Keratinocyte (primary cell): ENCODE data around the gene TRIM45. TPM values are rescaled to one million over a fixed set of nuclear protein-coding genes. Genes with fewer than 3 reads are reported as not detected.

ENCODE experiments used
- DNase-seq: peaks from one replicate; pipeline ENCODE4 v3.0.0-alpha.2; 2011; ENCODE audit warnings: low read depth, missing footprints, low spot score
- FAIRE-seq: peaks from 2 replicates; lab custom pipeline; 2011; peaks lifted over from hg19 to GRCh38; lab: Jason Lieb, UNC
- H2AFZ ChIP-seq: 2 replicates; pipeline ENCODE4 v1.6.0; 2012; ENCODE audit warnings: low read length, control low read depth, inconsistent platforms; ENCODE audit not compliant: control insufficient read depth
- H3K27ac ChIP-seq: 2 replicates; pipeline ENCODE4 v1.5.1; 2011; ENCODE audit warnings: low read length; ENCODE audit not compliant: control insufficient read depth, insufficient read depth
- H3K27me3 ChIP-seq: 3 replicates; pipeline ENCODE4 v1.6.0; 2011; ENCODE audit warnings: low read length; ENCODE audit not compliant: control insufficient read depth, insufficient read depth; ENCODE audit errors: extremely low read depth
- H3K36me3 ChIP-seq, 2 experiments: 2 replicates in 1 of 2; 3 replicates in 1 of 2; pipeline ENCODE4 v1.5.1; 2011; ENCODE audit warnings: low read length in 2 of 2, mild to moderate bottlenecking in 1 of 2; ENCODE audit not compliant: control insufficient read depth in 2 of 2, insufficient read depth in 2 of 2; ENCODE audit errors: extremely low read depth in 1 of 2
- H3K4me1 ChIP-seq: 3 replicates; pipeline ENCODE4 v1.5.1; 2011; ENCODE audit warnings: low read length; ENCODE audit not compliant: control insufficient read depth, insufficient read depth; ENCODE audit errors: extremely low read depth
- H3K4me2 ChIP-seq: 3 replicates; pipeline ENCODE4 v1.6.0; 2011; ENCODE audit warnings: low read depth, low read length; ENCODE audit not compliant: control insufficient read depth, insufficient read depth; ENCODE audit errors: extremely low read depth
- H3K4me3 ChIP-seq, 3 experiments: fragments of 200-600 bp in 1 of 3; sonication (generic) in 1 of 3; 2 replicates in 2 of 3; 3 replicates in 1 of 3; pipeline ENCODE4 v1.5.1; 2011 to 2016; ENCODE audit warnings: low read length in 3 of 3, mild to moderate bottlenecking in 3 of 3, control low read depth in 2 of 3, inconsistent platforms in 1 of 3, low read depth in 1 of 3, mixed read lengths in 1 of 3, mixed run types in 1 of 3, moderate library complexity in 1 of 3; ENCODE audit not compliant: control insufficient read depth in 2 of 3, insufficient read depth in 2 of 3; ENCODE audit errors: extremely low read depth in 1 of 3
- H3K79me2 ChIP-seq: 2 replicates; pipeline ENCODE4 v1.6.0; 2012; ENCODE audit warnings: low read length; ENCODE audit not compliant: control insufficient read depth, insufficient read depth
- H3K9ac ChIP-seq: 3 replicates; pipeline ENCODE4 v1.6.0; 2011; ENCODE audit warnings: low read length; ENCODE audit not compliant: control insufficient read depth, insufficient read depth; ENCODE audit errors: extremely low read depth
- H3K9me1 ChIP-seq: 3 replicates; pipeline ENCODE4 v1.6.0; 2011; ENCODE audit warnings: low read length; ENCODE audit not compliant: control insufficient read depth, insufficient read depth; ENCODE audit errors: extremely low read depth
- H3K9me3 ChIP-seq: 2 replicates; pipeline ENCODE4 v1.5.1; 2012; ENCODE audit warnings: low read depth, low read length; ENCODE audit not compliant: control insufficient read depth
- H4K20me1 ChIP-seq: 3 replicates; pipeline ENCODE4 v1.6.0; 2011; ENCODE audit warnings: low read length; ENCODE audit not compliant: control insufficient read depth, insufficient read depth; ENCODE audit errors: extremely low read depth
- EZH2 ChIP-seq: IDR thresholded peaks from one replicate; pipeline ENCODE4 v1.6.1; 2012; ENCODE audit warnings: inconsistent platforms, mild to moderate bottlenecking, low read length, moderate library complexity
- dilution Hi-C: fragments of 300-500 bp; cut with MboI; formaldehyde crosslinking; loops from one replicate; pipeline ENCODE4 v1.7.0; 2020; ENCODE audit warnings: low sequenced_read_pairs; ENCODE audit not compliant: extremely low pct_ligation_motif_present
- polyA plus RNA-seq, 5 experiments: library from polyadenylated mRNA; depleted of rRNA in 3 of 5; stranded (reverse) in 3 of 5; stranded (forward) in 1 of 5; unstranded in 1 of 5; fragments of >200 nt; gene quantifications; 1 replicate in 1 of 5; 2 replicates in 3 of 5; 3 replicates in 1 of 5; pipeline versions ENCODE4 v1.2.1 to v1.2.3, GENCODE V29; 2011 to 2012; ENCODE audit warnings: missing spikeins in 2 of 5, low read depth in 1 of 5, low replicate concordance in 1 of 5
- TF ChIP-seq, protein P1 (sequence below), 3 experiments: IDR thresholded peaks in 1 of 3; conservative IDR thresholded peaks in 1 of 3; optimal IDR thresholded peaks in 1 of 3; 2 replicates in 2 of 3; 3 replicates in 1 of 3; pipeline versions ENCODE3 to v1.5.1; 2011; ENCODE audit warnings: low read length in 3 of 3, mild to moderate bottlenecking in 3 of 3, moderate library complexity in 2 of 3, control low read depth in 1 of 3, inconsistent platforms in 1 of 3; ENCODE audit not compliant: insufficient read depth in 2 of 3; ENCODE audit errors: extremely low read depth in 1 of 3

TRIM45 gene
- polyA plus RNA-seq, 1 donor (not counting 4 experiments of a cell fraction or from before 2014, with no cell fraction given) = 2.7 TPM

DNA sequence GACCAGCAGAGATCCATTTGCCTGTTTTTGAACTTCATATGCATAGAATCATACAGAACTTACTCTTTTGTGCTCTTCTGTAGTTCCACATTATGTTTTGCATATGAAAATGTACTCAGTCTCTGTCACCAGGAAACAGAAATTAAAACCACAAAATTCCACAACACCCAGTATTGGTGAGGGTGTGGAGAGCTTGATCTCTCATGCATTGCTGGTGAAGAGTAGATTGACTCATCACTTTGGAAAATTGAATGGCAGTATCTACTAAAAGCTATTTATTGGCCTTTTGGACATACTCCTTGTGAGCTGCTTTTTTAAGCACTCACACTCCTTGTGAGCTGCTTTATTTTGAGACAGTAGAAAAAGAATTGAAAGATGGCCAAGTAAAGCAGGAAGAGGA, 45.9 kb upstream of the TRIM45 start:
- no peak for DNase-seq
- no peaks in the 10 kb centered on the region for H4K20me1 ChIP-seq
- TF ChIP-seq EZH2 = no peak
- TF ChIP-seq, protein P1, sequence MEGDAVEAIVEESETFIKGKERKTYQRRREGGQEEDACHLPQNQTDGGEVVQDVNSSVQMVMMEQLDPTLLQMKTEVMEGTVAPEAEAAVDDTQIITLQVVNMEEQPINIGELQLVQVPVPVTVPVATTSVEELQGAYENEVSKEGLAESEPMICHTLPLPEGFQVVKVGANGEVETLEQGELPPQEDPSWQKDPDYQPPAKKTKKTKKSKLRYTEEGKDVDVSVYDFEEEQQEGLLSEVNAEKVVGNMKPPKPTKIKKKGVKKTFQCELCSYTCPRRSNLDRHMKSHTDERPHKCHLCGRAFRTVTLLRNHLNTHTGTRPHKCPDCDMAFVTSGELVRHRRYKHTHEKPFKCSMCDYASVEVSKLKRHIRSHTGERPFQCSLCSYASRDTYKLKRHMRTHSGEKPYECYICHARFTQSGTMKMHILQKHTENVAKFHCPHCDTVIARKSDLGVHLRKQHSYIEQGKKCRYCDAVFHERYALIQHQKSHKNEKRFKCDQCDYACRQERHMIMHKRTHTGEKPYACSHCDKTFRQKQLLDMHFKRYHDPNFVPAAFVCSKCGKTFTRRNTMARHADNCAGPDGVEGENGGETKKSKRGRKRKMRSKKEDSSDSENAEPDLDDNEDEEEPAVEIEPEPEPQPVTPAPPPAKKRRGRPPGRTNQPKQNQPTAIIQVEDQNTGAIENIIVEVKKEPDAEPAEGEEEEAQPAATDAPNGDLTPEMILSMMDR (optimal IDR thresholded peaks at IDR 0.05 in 1 of 3, IDR thresholded peaks at IDR 0.05 in 1 of 3, conservative IDR thresholded peaks at IDR 0.05 in 1 of 3; ENCODE audit: extremely low read depth in 1 of 3, insufficient read depth in 2 of 3, low read length in 3 of 3) = no peak
- no peaks in the 10 kb centered on the region for H3K9me3 ChIP-seq
- no peak overlapping the region for H3K4me2 ChIP-seq
- H3K79me2 ChIP-seq = no peaks in the 10 kb centered on the region
- no peaks in the 10 kb centered on the region for H3K36me3 ChIP-seq
- no peaks in the 10 kb centered on the region for H3K4me1 ChIP-seq
- FAIRE-seq = no peak
- H3K9ac ChIP-seq = no peak overlapping the region
- dilution Hi-C loops = no loop called here
- H2AFZ ChIP-seq = no peak overlapping the region
- no peaks in the 10 kb centered on the region for H3K9me1 ChIP-seq
- no peak overlapping the region for H3K27ac ChIP-seq
- H3K4me3 ChIP-seq = no peak overlapping the region
- no peaks in the 10 kb centered on the region for H3K27me3 ChIP-seq

DNA sequence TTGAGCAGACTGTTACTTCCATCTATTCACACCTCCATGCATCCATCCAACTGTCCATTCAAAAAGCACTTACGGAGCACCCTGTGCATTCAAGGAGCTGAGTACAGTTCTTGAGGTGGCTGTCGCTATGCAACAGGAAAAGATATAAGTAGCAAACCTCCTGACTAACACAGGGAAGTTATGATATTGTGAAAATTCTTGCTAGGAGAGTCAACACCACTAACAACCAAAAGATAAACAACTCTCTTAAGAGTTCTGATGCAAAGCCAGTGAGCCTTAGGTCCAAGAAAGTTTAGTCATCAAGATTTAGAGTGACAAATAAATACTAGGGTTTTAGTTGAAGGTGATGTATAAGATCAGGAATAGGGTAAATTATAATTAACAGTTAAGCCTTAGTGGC, 44.5 kb upstream of the TRIM45 start:
- no peaks in the 10 kb centered on the region for H3K9me1 ChIP-seq
- FAIRE-seq = no peak
- dilution Hi-C loops = no loop called here
- no peaks in the 10 kb centered on the region for H3K36me3 ChIP-seq
- no peak overlapping the region for H3K4me3 ChIP-seq
- H3K27me3 ChIP-seq = no peaks in the 10 kb centered on the region
- H3K4me1 ChIP-seq = no peaks in the 10 kb centered on the region
- no peaks in the 10 kb centered on the region for H3K9me3 ChIP-seq
- H4K20me1 ChIP-seq = no peaks in the 10 kb centered on the region
- DNase-seq = no peak
- H2AFZ ChIP-seq = no peak overlapping the region
- no peak overlapping the region for H3K4me2 ChIP-seq
- no peak overlapping the region for H3K9ac ChIP-seq
- H3K27ac ChIP-seq = no peak overlapping the region
- H3K79me2 ChIP-seq = no peaks in the 10 kb centered on the region
- TF ChIP-seq, protein P1 (optimal IDR thresholded peaks at IDR 0.05 in 1 of 3, IDR thresholded peaks at IDR 0.05 in 1 of 3, conservative IDR thresholded peaks at IDR 0.05 in 1 of 3; ENCODE audit: extremely low read depth in 1 of 3, insufficient read depth in 2 of 3, low read length in 3 of 3) = no peak
- TF ChIP-seq EZH2 = no peak
